ENCODE results near the gene ELL2.
"Not testable (repeated sequence)": the region's sequence is repeated elsewhere in the genome, so short reads cannot be mapped to it uniquely, and the experiment has no call there.

Gene ELL2

GRCh38 chr5:95840956-95841705 is 120.5 kb downstream of the ELL2 start:
- H3K9me3 Mint-ChIP-seq = no peaks in the 10 kb centered on the region
- H3K36me3 Mint-ChIP-seq (ENCODE audit: low read depth) = no peaks in the 10 kb centered on the region
- H3K4me1 Mint-ChIP-seq (ENCODE audit: low read depth) = peaks cover 35% of the 10 kb centered on the region
- no peaks in the 10 kb centered on the region for H3K27me3 Mint-ChIP-seq
- H3K27ac Mint-ChIP-seq = no peak overlapping the region
- no peak overlapping the region for H3K4me3 Mint-ChIP-seq
- DNase-seq = no peak

GRCh38 chr5:95839658-95840057 is 122.0 kb downstream of the ELL2 start:
- Mint-ChIP-seq H3K4me1 (ENCODE audit: low read depth) (peaks cover 46% of the 10 kb centered on the region), H3K4me3 (no peak overlapping the region), H3K36me3 (ENCODE audit: low read depth) (no peaks in the 10 kb centered on the region), H3K27ac (no peak overlapping the region), H3K9me3 (no peaks in the 10 kb centered on the region), H3K27me3 (no peaks in the 10 kb centered on the region)
- no peak for DNase-seq

GRCh38 chr5:95838556-95838955 is 123.1 kb downstream of the ELL2 start:
- Mint-ChIP-seq H3K36me3 (ENCODE audit: low read depth) (no peaks in the 10 kb centered on the region), H3K4me1 (ENCODE audit: low read depth) (peaks cover 53% of the 10 kb centered on the region), H3K27ac (no peak overlapping the region), H3K4me3 (no peak overlapping the region), H3K9me3 (no peaks in the 10 kb centered on the region), H3K27me3 (no peaks in the 10 kb centered on the region)
- no peak for DNase-seq

GRCh38 chr5:95838001-95838520 is 123.6 kb downstream of the ELL2 start:
- no peak overlapping the region for H3K4me3 Mint-ChIP-seq
- H3K9me3 Mint-ChIP-seq = no peaks in the 10 kb centered on the region
- no peaks in the 10 kb centered on the region for H3K27me3 Mint-ChIP-seq
- H3K27ac Mint-ChIP-seq = no peak overlapping the region
- H3K4me1 Mint-ChIP-seq (ENCODE audit: low read depth) = peaks cover 52% of the 10 kb centered on the region
- peak; percentile 29 for DNase-seq
- no peaks in the 10 kb centered on the region for H3K36me3 Mint-ChIP-seq (ENCODE audit: low read depth)

GRCh38 chr5:95837492-95837891 is 124.2 kb downstream of the ELL2 start:
- Mint-ChIP-seq H3K9me3 (no peaks in the 10 kb centered on the region), H3K27me3 (no peaks in the 10 kb centered on the region), H3K4me1 (ENCODE audit: low read depth) (peaks cover 53% of the 10 kb centered on the region), H3K4me3 (no peak overlapping the region), H3K27ac (no peak overlapping the region), H3K36me3 (ENCODE audit: low read depth) (no peaks in the 10 kb centered on the region)
- DNase-seq = no peak

- Mint-ChIP-seq H3K27ac (peak overlapping the region; percentile 96), H3K4me1 (ENCODE audit: low read depth) (peaks cover 51% of the 10 kb centered on the region)
- H3K4me3 Mint-ChIP-seq; H3K9me3 Mint-ChIP-seq; H3K36me3 Mint-ChIP-seq (ENCODE audit: low read depth); H3K27me3 Mint-ChIP-seq: not testable (repeated sequence)
- DNase-seq = peak; percentile 26
Measured at GRCh38 chr5:95836971-95837370, 124.7 kb downstream of the ELL2 start.

- Mint-ChIP-seq H3K4me3 (no peak overlapping the region), H3K27ac (peak overlapping the region; percentile 96), H3K4me1 (ENCODE audit: low read depth) (peaks cover 51% of the 10 kb centered on the region), H3K36me3 (ENCODE audit: low read depth) (no peaks in the 10 kb centered on the region), H3K9me3 (no peaks in the 10 kb centered on the region), H3K27me3 (no peaks in the 10 kb centered on the region)
- no peak for DNase-seq
Measured at GRCh38 chr5:95836544-95836943, 125.1 kb downstream of the ELL2 start.

- H3K27me3 Mint-ChIP-seq = no peaks in the 10 kb centered on the region
- H3K4me1 Mint-ChIP-seq (ENCODE audit: low read depth) = peaks cover 51% of the 10 kb centered on the region
- peak overlapping the region; percentile 96 for H3K27ac Mint-ChIP-seq
- peak; percentile 34 for DNase-seq
- H3K4me3 Mint-ChIP-seq = peak overlapping the region; percentile 78
- H3K36me3 Mint-ChIP-seq (ENCODE audit: low read depth) = no peaks in the 10 kb centered on the region
- no peaks in the 10 kb centered on the region for H3K9me3 Mint-ChIP-seq
Measured at GRCh38 chr5:95835682-95836385, 125.8 kb downstream of the ELL2 start.

Measured in activated T-cell treated with anti-CD3 and anti-CD28 coated beads, Interleukin-2, amount 50 U/mL, for 24 hours (primary cell).